ENCODE results near the gene DPM3. TPM values are rescaled to one million over a fixed set of nuclear protein-coding genes. Genes with fewer than 3 reads are reported as not detected.

The DPM3 gene
- total and polyA plus RNA-seq, 2 of the 13 experiments (the other 11 are each of a cell fraction or from before 2014, with no cell fraction given): 23.2 to 53.4 TPM

- TF ChIP-seq MLXIP (CRISPR knock-in tag; IDR thresholded peaks at IDR 0.05; ENCODE audit: borderline replicate concordance) (no peak), DMAP1 (CRISPR knock-in tag; IDR thresholded peaks at IDR 0.05) (no peak), PLRG1 (conservative IDR thresholded peaks at IDR 0.05) (no peak), ZFX (CRISPR knock-in tag; IDR thresholded peaks at IDR 0.05; ENCODE audit: low read depth) (0 out of 2 replicates have a peak, but pooled peaks have one; percentile 18), HMG20B (CRISPR knock-in tag; conservative IDR thresholded peaks at IDR 0.05) (no peak), HOXA9 (CRISPR knock-in tag; IDR thresholded peaks at IDR 0.05; ENCODE audit: borderline replicate concordance) (no peak), ZBTB44 (CRISPR knock-in tag; IDR thresholded peaks at IDR 0.05) (no peak), ZFP90 (CRISPR knock-in tag; IDR thresholded peaks at IDR 0.05; ENCODE audit: borderline replicate concordance) (no peak), ZBTB40 (IDR thresholded peaks at IDR 0.05) (no peak), ZBTB40 (CRISPR knock-in tag; IDR thresholded peaks at IDR 0.05) (no peak), YY1 (IDR thresholded peaks at IDR 0.05; ENCODE audit: insufficient read depth, insufficient replicate concordance, low read depth, low read length) (peak; percentile 31), ZBTB37 (CRISPR knock-in tag; IDR thresholded peaks at IDR 0.05) (no peak)
These were observed 27.1 kb upstream of the DPM3 start (continued) for GRCh38 chr1:155167166-155168104.
